Lower leg skin (tissue), 3 donors: Measurements from ENCODE around the gene SETDB2.

ENCODE experiments used
- POLR2A ChIP-seq, 2 donors: fragments of 450-650 bp; IDR thresholded peaks; one replicate each; pipeline ENCODE4 v1.6.1; 2016 to 2017; ENCODE audit warnings: antibody characterized with exemption in 2 of 2, mild to moderate bottlenecking in 1 of 2, moderate library complexity in 1 of 2
- TF ChIP-seq, protein P1 (sequence below), 3 donors: fragments of 450-650 bp; IDR thresholded peaks; one replicate each; pipeline ENCODE4 v1.5.1; 2016; ENCODE audit warnings: antibody characterized with exemption in 3 of 3, mild to moderate bottlenecking in 3 of 3, moderate library complexity in 2 of 3

DNA sequence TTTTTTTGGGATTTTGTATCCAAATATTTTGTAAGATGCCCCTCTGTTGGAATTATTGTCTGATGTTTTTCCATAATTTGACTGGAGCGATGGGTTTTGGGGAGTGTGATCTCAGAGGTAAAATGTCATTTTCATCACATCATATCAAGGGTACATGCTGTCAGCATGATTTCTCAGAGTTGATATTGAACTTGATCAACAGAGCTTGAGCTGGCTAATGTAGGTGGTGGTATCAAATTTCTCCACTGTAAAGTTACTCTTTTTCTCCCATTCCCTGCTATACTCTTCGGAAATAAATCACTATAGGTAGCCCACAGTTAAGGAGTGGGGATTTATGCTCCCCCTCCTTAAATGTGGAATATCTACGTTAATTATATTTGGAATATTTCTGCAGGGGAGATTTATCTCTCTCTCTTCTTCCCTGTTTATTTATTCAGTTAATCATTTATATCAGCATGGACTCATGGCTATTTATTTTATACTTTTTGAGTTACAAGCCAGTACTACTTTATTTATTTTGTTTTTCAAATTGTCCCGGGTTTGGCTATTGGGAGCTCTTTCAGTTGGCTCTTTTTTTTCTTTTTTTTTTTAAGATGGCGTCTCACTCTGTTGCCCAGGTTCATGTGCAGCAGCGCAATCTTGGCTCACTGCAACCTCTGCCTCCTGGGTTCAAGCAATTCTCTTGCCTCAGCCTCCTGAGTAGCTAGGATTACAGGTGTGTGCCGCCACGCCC lies 8.8 kb downstream of the SETDB2 start:
- TF ChIP-seq, protein P1, sequence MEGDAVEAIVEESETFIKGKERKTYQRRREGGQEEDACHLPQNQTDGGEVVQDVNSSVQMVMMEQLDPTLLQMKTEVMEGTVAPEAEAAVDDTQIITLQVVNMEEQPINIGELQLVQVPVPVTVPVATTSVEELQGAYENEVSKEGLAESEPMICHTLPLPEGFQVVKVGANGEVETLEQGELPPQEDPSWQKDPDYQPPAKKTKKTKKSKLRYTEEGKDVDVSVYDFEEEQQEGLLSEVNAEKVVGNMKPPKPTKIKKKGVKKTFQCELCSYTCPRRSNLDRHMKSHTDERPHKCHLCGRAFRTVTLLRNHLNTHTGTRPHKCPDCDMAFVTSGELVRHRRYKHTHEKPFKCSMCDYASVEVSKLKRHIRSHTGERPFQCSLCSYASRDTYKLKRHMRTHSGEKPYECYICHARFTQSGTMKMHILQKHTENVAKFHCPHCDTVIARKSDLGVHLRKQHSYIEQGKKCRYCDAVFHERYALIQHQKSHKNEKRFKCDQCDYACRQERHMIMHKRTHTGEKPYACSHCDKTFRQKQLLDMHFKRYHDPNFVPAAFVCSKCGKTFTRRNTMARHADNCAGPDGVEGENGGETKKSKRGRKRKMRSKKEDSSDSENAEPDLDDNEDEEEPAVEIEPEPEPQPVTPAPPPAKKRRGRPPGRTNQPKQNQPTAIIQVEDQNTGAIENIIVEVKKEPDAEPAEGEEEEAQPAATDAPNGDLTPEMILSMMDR (IDR thresholded peaks at IDR 0.05), result no peak
- TF ChIP-seq POLR2A (IDR thresholded peaks at IDR 0.05), result no peak
